Spleen (tissue), 11 donors: Measurements from ENCODE around the gene TSEN54. TPM values are rescaled to one million over a fixed set of nuclear protein-coding genes. Genes with fewer than 3 reads are reported as not detected.
A peak's percentile ranks its signal among the peaks of the same experiment; 100 is the strongest.

Experiments
- DNase-seq: peaks from one replicate; pipeline ENCODE4 v3.0.0-alpha.2; 2020
- H3K27ac ChIP-seq, 8 donors: fragments of 200-600 bp; sonication (generic) in 7 of 8; 1 replicate in 4 of 8; 2 replicates in 4 of 8; pipeline versions ENCODE4 v1.5.0 to v1.8.0; 2016 to 2021; ENCODE audit warnings: inconsistent platforms in 4 of 8, mild to moderate bottlenecking in 4 of 8, moderate library complexity in 1 of 8
- H3K27me3 ChIP-seq, 7 donors: fragments of 200-600 bp; sonication (generic) in 6 of 7; replicated peaks in 1 of 7; 1 replicate in 4 of 7; 2 replicates in 3 of 7; pipeline versions ENCODE4 v1.5.0 to v1.8.0; 2016 to 2021; ENCODE audit warnings: inconsistent platforms in 3 of 7, mild to moderate bottlenecking in 1 of 7
- H3K36me3 ChIP-seq, 6 donors: fragments of 200-600 bp; sonication (generic) in 5 of 6; 1 replicate in 4 of 6; 2 replicates in 2 of 6; pipeline versions ENCODE4 v1.5.0 to v1.8.0; 2016 to 2021; ENCODE audit warnings: inconsistent platforms in 2 of 6
- H3K4me1 ChIP-seq, 6 donors: fragments of 200-600 bp; sonication (generic) in 5 of 6; 1 replicate in 3 of 6; 2 replicates in 3 of 6; pipeline versions ENCODE4 v1.5.0 to v1.8.0; 2016 to 2021; ENCODE audit warnings: inconsistent platforms in 3 of 6
- H3K4me3 ChIP-seq, 8 donors: fragments of 200-600 bp; sonication (generic) in 7 of 8; 1 replicate in 4 of 8; 2 replicates in 4 of 8; pipeline versions ENCODE4 v1.5.0 to v1.8.0; 2016 to 2021; ENCODE audit warnings: inconsistent platforms in 4 of 8, mild to moderate bottlenecking in 4 of 8, moderate library complexity in 2 of 8
- H3K9me3 ChIP-seq, 8 donors: fragments of 200-600 bp; sonication (generic) in 7 of 8; 1 replicate in 4 of 8; 2 replicates in 4 of 8; pipeline versions ENCODE4 v1.5.0 to v1.8.0; 2016 to 2021; ENCODE audit warnings: inconsistent platforms in 4 of 8
- POLR2A ChIP-seq, 3 donors: fragments of 450-650 bp; IDR thresholded peaks; one replicate each; pipeline ENCODE4 v1.5.1; 2017; ENCODE audit warnings: antibody characterized with exemption in 3 of 3, mild to moderate bottlenecking in 1 of 3
- POLR2AphosphoS5 ChIP-seq, 3 donors: sonication (generic); formaldehyde crosslinking; IDR thresholded peaks; one replicate each; pipeline ENCODE4 v1.5.1; 2017; ENCODE audit warnings: antibody characterized with exemption in 3 of 3
- WGBS, 5 donors: extraction: QIAGEN DNeasy Blood & Tissue Kit in 3 of 5; methylation state at CpG; one replicate each; pipeline versions ENCODE4 v1.1.5 to v1.1.7; 2013 to 2018; 5-methylcytosine and 5-hydroxymethylcytosine counted together
- intact Hi-C: fragments of 100-400 bp; cut with DNase I; formaldehyde crosslinking; loops from one replicate; pipeline ENCODE4 v1.15.0; 2023; ENCODE audit warnings: low total_unique reads
- polyA plus RNA-seq, 3 donors: library from polyadenylated mRNA; stranded (reverse); fragments of 200-250 nt; gene quantifications; one replicate each; pipeline ENCODE4 v1.2.1, GENCODE V29; 2013
- total RNA-seq, 7 donors: library from RNA; depleted of rRNA in 3 of 7; stranded (reverse); fragments of >200 nt in 3 of 7; fragmentation: NEBNext Ultra II Directional in 4 of 7; extraction: Animal tissue kit (Norgen Biotek cat#: 25700) in 4 of 7; gene quantifications; one replicate each; pipeline versions ENCODE4 v1.1.0 to v1.2.1, GENCODE V29; 2016 to 2021
- TF ChIP-seq, protein P1 (sequence below), 11 experiments: fragments of 200-600 bp in 7 of 11; fragments of 450-650 bp in 4 of 11; sonication (generic) in 4 of 11; IDR thresholded peaks in 8 of 11; conservative IDR thresholded peaks in 3 of 11; 1 replicate in 7 of 11; 2 replicates in 4 of 11; pipeline versions ENCODE4 v1.4.0 to v1.8.0; 2016 to 2021; ENCODE audit warnings: antibody characterized with exemption in 11 of 11, inconsistent platforms in 4 of 11, mild to moderate bottlenecking in 1 of 11
- donor health status: healthy with polysubstance abuse.
- donor health status: DM: no; HTN: no; CAD: no; lungs with moderate emphysema.
- donor health status: DM: no; HTN: no; CAD: no.
- donor health status: Bipolar disorder and iron deficiency.
- donor health status: healthy.
- donor health status: DM: no; HTN: no; CAD: no.
- donor health status: DM: yes; HTN: yes; CAD: no.

The TSEN54 gene
- total and polyA plus RNA-seq, 10 donors = 31.0 to 87.8 (median 42.4) TPM

DNA sequence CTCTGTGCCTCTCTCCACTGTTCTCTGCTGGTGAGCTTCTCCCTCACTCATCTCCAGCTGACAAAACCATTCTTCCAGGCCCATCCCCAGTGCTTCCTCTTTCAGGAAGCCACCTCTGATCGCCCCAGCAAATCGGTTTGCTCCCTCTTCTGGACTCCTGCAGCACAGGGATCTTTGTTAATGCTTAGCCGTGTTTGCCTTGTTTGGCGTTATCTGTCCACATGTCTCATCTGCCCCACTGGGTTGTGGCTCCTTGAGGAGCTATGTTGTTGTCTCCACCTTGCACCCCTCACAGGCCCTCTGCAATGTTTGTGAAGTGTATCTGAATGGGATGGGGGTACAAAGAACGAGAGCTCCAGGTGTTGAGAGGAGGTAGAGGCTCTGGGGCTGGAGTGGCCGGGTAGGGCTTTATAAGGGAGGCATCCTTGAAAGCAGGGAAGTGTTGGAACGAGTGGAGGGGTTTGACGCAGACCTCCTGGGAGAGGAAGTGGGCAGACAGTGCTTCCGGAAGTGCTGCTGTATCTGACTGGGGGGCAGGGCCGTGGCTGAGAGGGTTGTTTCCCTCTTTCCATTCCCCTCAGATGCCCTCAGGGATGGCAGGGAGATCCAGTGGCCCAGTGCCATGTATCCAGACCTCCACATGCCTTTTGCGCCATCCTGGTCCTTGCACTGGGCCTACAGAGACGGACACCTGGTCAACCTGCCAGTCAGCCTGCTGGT lies 28.8 kb upstream of the TSEN54 start:
- peaks cover 16 to 85% (median 52%) of the 10 kb centered on the region in 6 donors for H3K4me1 ChIP-seq
- WGBS, 5 donors = 20 to 24% (median 23%) methylated on average over 12 of the region's 12 CpGs

GRCh38 chr17:75488693-75489510 lies 27.4 kb upstream of the TSEN54 start:
- DNase-seq = peak; percentile 69
- H3K27me3 ChIP-seq = no peaks in the 10 kb centered on the region
- peak overlapping the region in 3 of 8 donors; percentile 78 to 82 (median 79) for H3K27ac ChIP-seq
- TF ChIP-seq POLR2A (IDR thresholded peaks at IDR 0.05) = no peak
- no peak for TF ChIP-seq POLR2AphosphoS5 (IDR thresholded peaks at IDR 0.05)
- TF ChIP-seq, protein P1, sequence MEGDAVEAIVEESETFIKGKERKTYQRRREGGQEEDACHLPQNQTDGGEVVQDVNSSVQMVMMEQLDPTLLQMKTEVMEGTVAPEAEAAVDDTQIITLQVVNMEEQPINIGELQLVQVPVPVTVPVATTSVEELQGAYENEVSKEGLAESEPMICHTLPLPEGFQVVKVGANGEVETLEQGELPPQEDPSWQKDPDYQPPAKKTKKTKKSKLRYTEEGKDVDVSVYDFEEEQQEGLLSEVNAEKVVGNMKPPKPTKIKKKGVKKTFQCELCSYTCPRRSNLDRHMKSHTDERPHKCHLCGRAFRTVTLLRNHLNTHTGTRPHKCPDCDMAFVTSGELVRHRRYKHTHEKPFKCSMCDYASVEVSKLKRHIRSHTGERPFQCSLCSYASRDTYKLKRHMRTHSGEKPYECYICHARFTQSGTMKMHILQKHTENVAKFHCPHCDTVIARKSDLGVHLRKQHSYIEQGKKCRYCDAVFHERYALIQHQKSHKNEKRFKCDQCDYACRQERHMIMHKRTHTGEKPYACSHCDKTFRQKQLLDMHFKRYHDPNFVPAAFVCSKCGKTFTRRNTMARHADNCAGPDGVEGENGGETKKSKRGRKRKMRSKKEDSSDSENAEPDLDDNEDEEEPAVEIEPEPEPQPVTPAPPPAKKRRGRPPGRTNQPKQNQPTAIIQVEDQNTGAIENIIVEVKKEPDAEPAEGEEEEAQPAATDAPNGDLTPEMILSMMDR (IDR thresholded peaks at IDR 0.05 in 8 of 11, conservative IDR thresholded peaks at IDR 0.05 in 3 of 11) = no peak
- no peaks in the 10 kb centered on the region for H3K9me3 ChIP-seq
- intact Hi-C loops = no loop called here
- H3K4me3 ChIP-seq = no peak overlapping the region
- H3K4me1 ChIP-seq = peaks cover 16 to 71% (median 50%) of the 10 kb centered on the region in 6 donors
- 90 to 93% (median 91%) methylated on average over 24 of the region's 24 CpGs for WGBS, 5 donors
- H3K36me3 ChIP-seq = peaks cover 0 to 68% (median 29%) of the 10 kb centered on the region in 6 donors

More for the DNA sequence above, 28.8 kb upstream of the TSEN54 start:
- TF ChIP-seq POLR2A (IDR thresholded peaks at IDR 0.05) (no peak), POLR2AphosphoS5 (IDR thresholded peaks at IDR 0.05) (peak in 2 of 3 donors; percentile 65 to 76)
- TF ChIP-seq, protein P1 (IDR thresholded peaks at IDR 0.05 in 8 of 11, conservative IDR thresholded peaks at IDR 0.05 in 3 of 11) = peak in 2 of 11 experiments; percentile 10 to 24
- Histone ChIP-seq H3K27me3 (no peaks in the 10 kb centered on the region), H3K36me3 (peaks cover 0 to 59% (median 15%) of the 10 kb centered on the region in 6 donors), H3K27ac (peak overlapping the region; percentile 41 to 82 (median 74)), H3K4me3 (peak overlapping the region in 1 of 8 donors; percentile 38), H3K9me3 (no peaks in the 10 kb centered on the region)
- intact Hi-C loops = no loop called here
- peak; percentile 90 for DNase-seq

DNA sequence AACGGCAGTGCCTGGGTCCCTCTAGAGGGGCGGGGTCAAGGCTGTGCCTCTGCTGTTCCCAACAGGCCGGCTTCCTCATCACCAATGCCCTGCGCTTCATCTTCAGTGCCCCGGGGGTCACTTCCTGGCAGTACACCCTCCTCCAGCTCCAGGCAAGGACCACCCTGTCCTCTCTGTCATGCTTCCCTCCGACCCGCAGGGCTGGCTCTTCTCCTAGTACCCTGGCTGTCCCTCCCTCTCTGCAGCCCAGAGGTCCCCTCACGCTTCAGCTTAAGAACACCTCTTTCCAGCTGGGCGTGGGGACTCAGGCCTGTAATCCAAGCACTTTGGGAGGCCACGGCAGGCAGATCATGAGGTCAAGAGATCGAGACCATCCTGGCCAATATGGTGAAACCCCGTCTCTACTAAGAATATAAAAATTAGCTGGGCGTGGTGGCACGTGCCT lies 26.8 kb upstream of the TSEN54 start:
- H3K27ac ChIP-seq = peak overlapping the region in 3 of 8 donors; percentile 48 to 66 (median 48)
- DNase-seq = no peak
- WGBS, 5 donors = 72 to 79% (median 74%) methylated on average over 13 to 14 of the region's 14 CpGs
- no peaks in the 10 kb centered on the region for H3K27me3 ChIP-seq
- TF ChIP-seq POLR2A (IDR thresholded peaks at IDR 0.05) (no peak), POLR2AphosphoS5 (IDR thresholded peaks at IDR 0.05) (no peak)
- TF ChIP-seq, protein P1 (IDR thresholded peaks at IDR 0.05 in 8 of 11, conservative IDR thresholded peaks at IDR 0.05 in 3 of 11) = no peak
- no peak overlapping the region for H3K4me3 ChIP-seq
- intact Hi-C loops = no loop called here
- H3K36me3 ChIP-seq = peaks cover 0 to 74% (median 34%) of the 10 kb centered on the region in 6 donors
- H3K9me3 ChIP-seq = no peaks in the 10 kb centered on the region
- H3K4me1 ChIP-seq = peaks cover 16 to 70% (median 50%) of the 10 kb centered on the region in 6 donors
